ENCODE data around the gene FAM107B. TPM values are rescaled to one million over a fixed set of nuclear protein-coding genes. Genes with fewer than 3 reads are reported as not detected.

Gene FAM107B
- total and polyA plus RNA-seq, 2 of the 8 experiments (the other 6 are each of a cell fraction or from before 2014, with no cell fraction given), result 7.5 to 28.1 TPM

DNA sequence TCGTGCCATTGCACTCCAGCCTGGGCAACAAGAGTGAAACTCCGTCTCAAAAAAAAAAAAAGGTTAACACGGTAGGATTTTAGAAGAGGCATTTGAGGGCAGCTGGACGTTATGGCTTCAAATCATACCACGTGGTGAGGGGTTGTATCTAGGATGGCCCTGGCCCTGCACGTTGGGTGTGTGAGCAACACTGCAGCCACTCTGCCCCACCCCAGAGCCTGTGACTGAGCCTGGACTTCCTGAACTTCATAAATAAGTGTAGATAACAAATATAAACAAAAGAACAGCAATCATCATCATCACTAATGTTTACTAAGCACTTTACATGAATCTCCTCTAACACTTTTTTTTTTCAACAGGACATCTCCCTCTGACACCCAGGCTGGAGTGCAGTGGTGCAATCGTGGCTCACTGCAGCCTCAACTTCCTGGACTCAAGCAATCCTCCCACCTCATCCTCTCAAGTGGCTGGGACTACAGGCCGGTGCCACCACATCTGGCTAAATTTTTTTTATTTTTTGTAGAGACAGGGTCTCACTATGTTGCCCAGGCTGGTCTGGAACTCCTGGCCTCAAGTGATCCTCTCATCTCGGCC lies 274.4 kb downstream of the FAM107B start:
- Histone ChIP-seq H3K27me3 (replicated peaks in 1 of 4; ENCODE audit: control insufficient read depth in 3 of 4, extremely low read depth in 1 of 4, insufficient read depth in 3 of 4, low read length in 3 of 4) (no peaks in the 10 kb centered on the region), H2BK12ac (ENCODE audit: low read depth, low read length) (no peak overlapping the region), H2AFZ (ENCODE audit: low read length) (no peak overlapping the region), H2AK5ac (ENCODE audit: low read depth, low read length) (no peak overlapping the region), H2BK15ac (ENCODE audit: low read length) (no peak overlapping the region), H3K18ac (ENCODE audit: extremely low read depth, low read length) (no peak overlapping the region), H4K20me1 (replicated peaks in 1 of 2; ENCODE audit: control insufficient read depth in 1 of 2, insufficient read depth in 2 of 2, low read length in 2 of 2) (no peaks in the 10 kb centered on the region), H3K14ac (ENCODE audit: insufficient read length) (no peak overlapping the region), H3K4me3 (ENCODE audit: extremely low read depth in 1 of 4, insufficient read depth in 2 of 4, low read depth in 3 of 4, low read length in 4 of 4) (no peak overlapping the region), H2BK120ac (replicated peaks; ENCODE audit: low read depth, low read length) (no peak overlapping the region), H3K56ac (replicated peaks; ENCODE audit: insufficient read length, low read depth, low read length) (no peak overlapping the region), H3K9ac (replicated peaks in 1 of 4; ENCODE audit: extremely low read depth in 1 of 4, low read depth in 3 of 4, low read length in 3 of 4) (no peak overlapping the region), H3K27ac (ENCODE audit: low read depth, low read length) (no peak overlapping the region), H3K4me1 (replicated peaks in 1 of 4; ENCODE audit: control insufficient read depth in 3 of 4, insufficient read depth in 4 of 4, low read length in 3 of 4) (peaks cover 0 to 3% (median 0%) of the 10 kb centered on the region in 4 experiments; a peak in 1 of 7 replicates), H3K79me1 (ENCODE audit: low read depth, low read length) (no peaks in the 10 kb centered on the region), H2BK20ac (ENCODE audit: low read length) (no peak overlapping the region), H3K4ac (replicated peaks; ENCODE audit: insufficient read length, low read depth, low read length) (no peak overlapping the region), H2BK5ac (ENCODE audit: low read depth, low read length) (no peak overlapping the region), H3K4me2 (ENCODE audit: insufficient read depth in 1 of 2, low read depth in 2 of 2, low read length in 2 of 2) (no peak overlapping the region), H4K8ac (ENCODE audit: extremely low read depth, insufficient read depth, low read length) (no peak overlapping the region), H3K23ac (ENCODE audit: insufficient read length) (no peak overlapping the region), H4K5ac (ENCODE audit: insufficient read length, low read depth, low read length) (no peak overlapping the region), H3K23me2 (ENCODE audit: low read depth, low read length) (no peaks in the 10 kb centered on the region), H3K9me3 (ENCODE audit: insufficient read depth in 2 of 2, low read depth in 1 of 2, low read length in 1 of 2) (no peaks in the 10 kb centered on the region), H3K79me2 (ENCODE audit: control insufficient read depth in 1 of 2, insufficient read depth in 2 of 2, low read length in 2 of 2) (no peaks in the 10 kb centered on the region), H3K36me3 (ENCODE audit: control insufficient read depth in 2 of 4, insufficient read depth in 4 of 4, low read length in 3 of 4) (no peaks in the 10 kb centered on the region), H4K91ac (replicated peaks; ENCODE audit: insufficient read length, low read length) (no peak overlapping the region)
- DNase-seq (ENCODE audit: low read depth in 1 of 2, low spot score in 2 of 2), result no peak
- ChIA-PET POLR2A (ENCODE audit: partially characterized antibody) (interaction anchor here (0.6 kb wide), 1 partner anchor 646 kb away, joined by 3 read pairs; no protein-coding TSS in a partner anchor), CTCF (ENCODE audit: partially characterized antibody) (interaction anchor here (0.6 to 2.0 kb wide), 6 partner anchors 9 to 335 kb away, joined by 3 to 8 read pairs (median 4); no protein-coding TSS in a partner anchor)
- WGBS, 2 experiments (ENCODE audit: extremely low coverage in 1 of 2, insufficient coverage in 1 of 2, insufficient read length in 1 of 2, insufficient replicate concordance in 2 of 2, low coverage in 1 of 2, low lambda C conversion rate in 2 of 2, missing lambda C conversion rate in 1 of 2), result 78% methylated on average over 7 of the region's 9 CpGs; no CpG with 5 or more reads in 1 of the 2 experiments
- no peak for FAIRE-seq
- TF ChIP-seq, protein P1, sequence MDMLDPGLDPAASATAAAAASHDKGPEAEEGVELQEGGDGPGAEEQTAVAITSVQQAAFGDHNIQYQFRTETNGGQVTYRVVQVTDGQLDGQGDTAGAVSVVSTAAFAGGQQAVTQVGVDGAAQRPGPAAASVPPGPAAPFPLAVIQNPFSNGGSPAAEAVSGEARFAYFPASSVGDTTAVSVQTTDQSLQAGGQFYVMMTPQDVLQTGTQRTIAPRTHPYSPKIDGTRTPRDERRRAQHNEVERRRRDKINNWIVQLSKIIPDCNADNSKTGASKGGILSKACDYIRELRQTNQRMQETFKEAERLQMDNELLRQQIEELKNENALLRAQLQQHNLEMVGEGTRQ (IDR thresholded peaks at IDR 0.05; ENCODE audit: low read length), result no peak
- TF ChIP-seq, protein P2, sequence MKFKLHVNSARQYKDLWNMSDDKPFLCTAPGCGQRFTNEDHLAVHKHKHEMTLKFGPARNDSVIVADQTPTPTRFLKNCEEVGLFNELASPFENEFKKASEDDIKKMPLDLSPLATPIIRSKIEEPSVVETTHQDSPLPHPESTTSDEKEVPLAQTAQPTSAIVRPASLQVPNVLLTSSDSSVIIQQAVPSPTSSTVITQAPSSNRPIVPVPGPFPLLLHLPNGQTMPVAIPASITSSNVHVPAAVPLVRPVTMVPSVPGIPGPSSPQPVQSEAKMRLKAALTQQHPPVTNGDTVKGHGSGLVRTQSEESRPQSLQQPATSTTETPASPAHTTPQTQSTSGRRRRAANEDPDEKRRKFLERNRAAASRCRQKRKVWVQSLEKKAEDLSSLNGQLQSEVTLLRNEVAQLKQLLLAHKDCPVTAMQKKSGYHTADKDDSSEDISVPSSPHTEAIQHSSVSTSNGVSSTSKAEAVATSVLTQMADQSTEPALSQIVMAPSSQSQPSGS (IDR thresholded peaks at IDR 0.05; ENCODE audit: low read length), result no peak
- TF ChIP-seq SIN3A (conservative IDR thresholded peaks at IDR 0.05 in 1 of 2, IDR thresholded peaks at IDR 0.05 in 1 of 2; ENCODE audit: low read depth in 1 of 2, low read length in 2 of 2) (no peak), GABPA (IDR thresholded peaks at IDR 0.05; ENCODE audit: borderline replicate concordance, insufficient read depth, low read length) (no peak), RFX5 (IDR thresholded peaks at IDR 0.05; ENCODE audit: borderline replicate concordance, low read depth, low read length) (no peak), HDAC2 (IDR thresholded peaks at IDR 0.05; ENCODE audit: borderline replicate concordance in 1 of 2, low read depth in 2 of 2, low read length in 2 of 2) (no peak), TAF7 (optimal IDR thresholded peaks at IDR 0.05; ENCODE audit: borderline replicate concordance, low read depth, low read length) (no peak)

Data from H1 (cell line).